IPS-NIHi11 (cell line): ENCODE results near the gene OSBP2.
A peak's percentile ranks its signal among the peaks of the same experiment; 100 is the strongest.

Experiments used
- DNase-seq: peaks from one replicate; pipeline ENCODE4 v3.0.0; 2012; ENCODE audit warnings: mixed read lengths, low spot score

Gene OSBP2

GRCh38 chr22:30881361-30882183 lies 186.9 kb downstream of the OSBP2 start:
- peak; percentile 65 for DNase-seq

GRCh38 chr22:30882184-30882717 lies 187.6 kb downstream of the OSBP2 start:
- no peak for DNase-seq

- no peak for DNase-seq
These were observed 188.4 kb downstream of the OSBP2 start for GRCh38 chr22:30882974-30883533.

- DNase-seq = no peak
These were observed 189.0 kb downstream of the OSBP2 start for GRCh38 chr22:30883586-30884145.

- no peak for DNase-seq
These were observed 189.7 kb downstream of the OSBP2 start for GRCh38 chr22:30884211-30885000.

GRCh38 chr22:30885001-30885366 lies 190.3 kb downstream of the OSBP2 start:
- DNase-seq = no peak

- DNase-seq = no peak
These were observed 190.9 kb downstream of the OSBP2 start for GRCh38 chr22:30885591-30885990.

- DNase-seq = no peak
These were observed 192.8 kb downstream of the OSBP2 start for GRCh38 chr22:30887453-30887852.

- no peak for DNase-seq
These were observed 193.2 kb downstream of the OSBP2 start for GRCh38 chr22:30887861-30888260.

- DNase-seq = no peak
These were observed 194.8 kb downstream of the OSBP2 start for GRCh38 chr22:30889268-30889995.

- peak; percentile 3 for DNase-seq
These were observed 195.4 kb downstream of the OSBP2 start for GRCh38 chr22:30889996-30890480.

GRCh38 chr22:30890686-30891442 lies 196.2 kb downstream of the OSBP2 start:
- peak; percentile 89 for DNase-seq

GRCh38 chr22:30891443-30891755 lies 196.7 kb downstream of the OSBP2 start:
- no peak for DNase-seq

GRCh38 chr22:30891781-30892180 lies 197.1 kb downstream of the OSBP2 start:
- no peak for DNase-seq

- DNase-seq = no peak
These were observed 197.6 kb downstream of the OSBP2 start for GRCh38 chr22:30892286-30892685.

- no peak for DNase-seq
These were observed 198.1 kb downstream of the OSBP2 start for GRCh38 chr22:30892731-30893221.

GRCh38 chr22:30893434-30894370 lies 199.0 kb downstream of the OSBP2 start:
- no peak for DNase-seq

- DNase-seq = peak; percentile 31
These were observed 199.7 kb downstream of the OSBP2 start for GRCh38 chr22:30894371-30894740.

GRCh38 chr22:30902496-30903357 lies 208.1 kb downstream of the OSBP2 start:
- no peak for DNase-seq
